CD1c-positive myeloid dendritic cell (primary cell): ENCODE measurements around the gene FBXL15.

Experiments
- DNase-seq: peaks from one replicate; pipeline ENCODE4 v3.0.0-alpha.2; 2016; ENCODE audit errors: extremely low spot score

Gene FBXL15

GRCh38 chr10:102397222-102398171 lies 23.1 kb upstream of the FBXL15 start:
- no peak for DNase-seq

- DNase-seq, result no peak
These were observed 22.2 kb upstream of the FBXL15 start for GRCh38 chr10:102398172-102399020.

GRCh38 chr10:102399217-102400021 lies 21.2 kb upstream of the FBXL15 start:
- DNase-seq, result peak; percentile 94

GRCh38 chr10:102400076-102400475 lies 20.6 kb upstream of the FBXL15 start:
- no peak for DNase-seq

- DNase-seq, result no peak
These were observed 19.9 kb upstream of the FBXL15 start for GRCh38 chr10:102400598-102401341.

- DNase-seq, result no peak
These were observed 19.3 kb upstream of the FBXL15 start for GRCh38 chr10:102401342-102401654.

- DNase-seq, result no peak
These were observed 18.7 kb upstream of the FBXL15 start for GRCh38 chr10:102401735-102402511.

- no peak for DNase-seq
These were observed 18.1 kb upstream of the FBXL15 start for GRCh38 chr10:102402512-102402896.

GRCh38 chr10:102403115-102403514 lies 17.5 kb upstream of the FBXL15 start:
- no peak for DNase-seq

GRCh38 chr10:102404361-102405107 lies 16.1 kb upstream of the FBXL15 start:
- DNase-seq, result no peak

- no peak for DNase-seq
These were observed 15.5 kb upstream of the FBXL15 start for GRCh38 chr10:102405108-102405571.

- no peak for DNase-seq
These were observed 15.0 kb upstream of the FBXL15 start for GRCh38 chr10:102405632-102406031.

GRCh38 chr10:102406815-102407214 lies 13.8 kb upstream of the FBXL15 start:
- peak; percentile 26 for DNase-seq

- no peak for DNase-seq
These were observed 13.1 kb upstream of the FBXL15 start for GRCh38 chr10:102407425-102408130.

GRCh38 chr10:102408131-102408727 lies 12.4 kb upstream of the FBXL15 start:
- no peak for DNase-seq

GRCh38 chr10:102408728-102409603 lies 11.7 kb upstream of the FBXL15 start:
- DNase-seq, result peak; percentile 65

GRCh38 chr10:102409604-102410428 lies 10.8 kb upstream of the FBXL15 start:
- no peak for DNase-seq
